HG03103 (cell line): ENCODE results near the gene HSD17B12.
"Not testable (repeated sequence)": the region's sequence is repeated elsewhere in the genome, so short reads cannot be mapped to it uniquely, and the experiment has no call there.

Experiments used
- ATAC-seq: cut with Tn5 transposase; IDR thresholded peaks from one replicate; pipeline ENCODE4 v1.9.1; 2021; ENCODE audit warnings: low read depth; ENCODE audit not compliant: unreplicated experiment

The HSD17B12 gene

GRCh38 chr11:43680521-43681400 is at the start of gene HSD17B12:
TSS of gene HSD17B12 (plus strand) at chr11:43680738. CDS start at chr11:43680828, 90 bp downstream.
- peak; percentile 96 for ATAC-seq

GRCh38 chr11:43631732-43632131 is 48.8 kb upstream of the HSD17B12 start:
- no peak for ATAC-seq

GRCh38 chr11:43632181-43632580 is 48.4 kb upstream of the HSD17B12 start:
- no peak for ATAC-seq

GRCh38 chr11:43638717-43639116 is 41.8 kb upstream of the HSD17B12 start:
- ATAC-seq: no peak

- ATAC-seq: no peak
These were observed 41.3 kb upstream of the HSD17B12 start for GRCh38 chr11:43639224-43639623.

GRCh38 chr11:43639920-43640319 is 40.6 kb upstream of the HSD17B12 start:
- ATAC-seq: no peak

- peak; percentile 100 for ATAC-seq
These were observed 36.5 kb upstream of the HSD17B12 start for GRCh38 chr11:43643898-43644620.

- ATAC-seq: no peak
These were observed 35.8 kb upstream of the HSD17B12 start for GRCh38 chr11:43644621-43645299.

- no peak for ATAC-seq
These were observed 33.8 kb upstream of the HSD17B12 start for GRCh38 chr11:43646767-43647166.

GRCh38 chr11:43648888-43649287 is 31.6 kb upstream of the HSD17B12 start:
- no peak for ATAC-seq

GRCh38 chr11:43649501-43649900 is 31.0 kb upstream of the HSD17B12 start:
- ATAC-seq: no peak

- ATAC-seq: no peak
These were observed 30.6 kb upstream of the HSD17B12 start for GRCh38 chr11:43649921-43650320.

GRCh38 chr11:43663018-43663417 is 17.5 kb upstream of the HSD17B12 start:
- not testable (repeated sequence) for ATAC-seq

GRCh38 chr11:43664295-43664694 is 16.2 kb upstream of the HSD17B12 start:
- ATAC-seq: no peak

- ATAC-seq: not testable (repeated sequence)
These were observed 9.3 kb upstream of the HSD17B12 start for GRCh38 chr11:43671284-43671683.

GRCh38 chr11:43674560-43674959 is 6.0 kb upstream of the HSD17B12 start:
- no peak for ATAC-seq

GRCh38 chr11:43676933-43677332 is 3.6 kb upstream of the HSD17B12 start:
- no peak for ATAC-seq

- no peak for ATAC-seq
These were observed 934 bp downstream of the HSD17B12 start for GRCh38 chr11:43681401-43681942.

- ATAC-seq: not testable (repeated sequence)
These were observed 1.5 kb downstream of the HSD17B12 start for GRCh38 chr11:43682081-43682480.

GRCh38 chr11:43685440-43685839 is 4.9 kb downstream of the HSD17B12 start:
- no peak for ATAC-seq

GRCh38 chr11:43686207-43686606 is 5.7 kb downstream of the HSD17B12 start:
- ATAC-seq: no peak
